GM12878 (cell line): ENCODE results near the gene ALDH1A3. TPM values are rescaled to one million over a fixed set of nuclear protein-coding genes. Genes with fewer than 3 reads are reported as not detected.

ENCODE experiments used
- BHLHE40 ChIP-seq, 2 experiments: fragments of 450-650 bp in 1 of 2; IDR thresholded peaks; 2 replicates each; pipeline ENCODE4 v1.6.1; 2011 to 2017; ENCODE audit warnings: low read depth in 2 of 2, borderline replicate concordance in 1 of 2, improper control_type of control experiment in 1 of 2, low read length in 1 of 2, mild to moderate bottlenecking in 1 of 2
- CTCF ChIP-seq, 3 experiments: IDR thresholded peaks in 2 of 3; conservative IDR thresholded peaks in 1 of 3; 2 replicates each; pipeline ENCODE4 v1.5.1; 2011; ENCODE audit warnings: low read depth in 3 of 3, low read length in 3 of 3, mild to moderate bottlenecking in 3 of 3, control low read depth in 2 of 3, moderate library complexity in 2 of 3, inconsistent platforms in 1 of 3, mixed read lengths in 1 of 3; ENCODE audit not compliant: control insufficient read depth in 2 of 3, insufficient read depth in 1 of 3; ENCODE audit errors: extremely low read depth in 1 of 3
- EGR1 ChIP-seq, 2 experiments: IDR thresholded peaks; 1 replicate in 1 of 2; 2 replicates in 1 of 2; pipeline ENCODE4 v1.6.1; 2011 to 2012; ENCODE audit warnings: low read depth in 2 of 2, low read length in 2 of 2, borderline replicate concordance in 1 of 2, mild to moderate bottlenecking in 1 of 2, moderate library complexity in 1 of 2
- JUNB ChIP-seq: IDR thresholded peaks from 2 replicates; pipeline ENCODE4 v1.6.1; 2016; ENCODE audit warnings: antibody characterized with exemption, mild to moderate bottlenecking
- MEF2A ChIP-seq: IDR thresholded peaks from 2 replicates; pipeline ENCODE4 v1.6.1; 2011; ENCODE audit warnings: low read depth, mild to moderate bottlenecking, low read length, moderate library complexity; ENCODE audit not compliant: insufficient read depth
- MTA2 ChIP-seq: fragments of 450-650 bp; IDR thresholded peaks from 2 replicates; pipeline ENCODE4 v1.6.1; 2016; ENCODE audit warnings: low read depth, mild to moderate bottlenecking, moderate library complexity
- NFIC ChIP-seq: IDR thresholded peaks from 2 replicates; pipeline ENCODE4 v1.6.1; 2012; ENCODE audit warnings: low read depth, mild to moderate bottlenecking, inconsistent platforms, low read length, moderate library complexity
- POU2F2 ChIP-seq: IDR thresholded peaks from 3 replicates; pipeline ENCODE4 v1.6.1; 2011; ENCODE audit warnings: low read depth, mild to moderate bottlenecking, low read length, borderline replicate concordance
- RAD51 ChIP-seq: fragments of 450-650 bp; IDR thresholded peaks from 2 replicates; pipeline ENCODE4 v1.6.1; 2016; ENCODE audit warnings: moderate library complexity, mild to moderate bottlenecking, inconsistent platforms
- RUNX3 ChIP-seq: IDR thresholded peaks from 2 replicates; pipeline ENCODE4 v1.6.1; 2012; ENCODE audit warnings: low read length, inconsistent platforms
- SIX5 ChIP-seq: IDR thresholded peaks from 2 replicates; pipeline ENCODE4 v1.6.1; 2011; ENCODE audit warnings: mild to moderate bottlenecking, low read depth, low read length, moderate library complexity; ENCODE audit not compliant: severe bottlenecking
- SKIL ChIP-seq: fragments of 450-650 bp; IDR thresholded peaks from 2 replicates; pipeline ENCODE4 v1.6.1; 2017; ENCODE audit warnings: mild to moderate bottlenecking, low read depth, inconsistent platforms; ENCODE audit not compliant: poor library complexity, severe bottlenecking
- SMAD5 ChIP-seq: IDR thresholded peaks from 2 replicates; pipeline ENCODE4 v1.6.1; 2016; ENCODE audit warnings: antibody characterized with exemption, low read depth
- SMC3 ChIP-seq: IDR thresholded peaks from 2 replicates; pipeline ENCODE4 v1.6.1; 2011; ENCODE audit warnings: low read length, improper control_type of control experiment, borderline replicate concordance
- ZNF24 ChIP-seq: fragments of 450-650 bp; IDR thresholded peaks from 2 replicates; pipeline ENCODE4 v1.6.1; 2017; ENCODE audit warnings: antibody characterized with exemption, mild to moderate bottlenecking
- ZNF687 ChIP-seq: fragments of 450-650 bp; IDR thresholded peaks from 2 replicates; pipeline ENCODE4 v1.6.1; 2017; ENCODE audit warnings: mild to moderate bottlenecking, moderate library complexity
- polyA plus RNA-seq, 11 experiments: library from polyadenylated mRNA; depleted of rRNA in 4 of 11; unstranded in 6 of 11; stranded (reverse) in 5 of 11; fragments of >200 nt; fragmentation: Nextera tagmentation in 4 of 11; fragmentation: Illumina TruSeq in 1 of 11; extraction: Ambion mirVana in 4 of 11; extraction: Trizol in 1 of 11; gene quantifications; 1 replicate in 1 of 11; 2 replicates in 10 of 11; pipeline versions ENCODE4 v1.2.1 to v1.2.3, GENCODE V29; 2011 to 2016; ENCODE audit warnings: inconsistent platforms in 2 of 11, missing spikeins in 2 of 11, low read depth in 1 of 11
- total RNA-seq, 4 experiments: library from RNA; depleted of rRNA in 3 of 4; stranded (reverse); fragments of >200 nt in 3 of 4; fragmentation: Illumina TruSeq in 1 of 4; extraction: Trizol in 1 of 4; gene quantifications; 2 replicates each; pipeline versions ENCODE4 v1.2.1 to v1.2.3, GENCODE V29; 2013 to 2021

ALDH1A3 gene
- total and polyA plus RNA-seq, 10 of the 15 experiments (the other 5 are each of a cell fraction or from before 2014, with no cell fraction given), result 0.06 to 0.69 (median 0.18) TPM

GRCh38 chr15:100919481-100920405 lies 40.1 kb downstream of the ALDH1A3 start (continued):
- TF ChIP-seq BHLHE40 (IDR thresholded peaks at IDR 0.05; ENCODE audit: borderline replicate concordance in 1 of 2, low read depth in 2 of 2, low read length in 1 of 2) (peak in 1 of 2 experiments; percentile 67; a peak in 2 of 4 replicates), SMC3 (no peak), ZNF687 (no peak), MTA2 (no peak), POU2F2 (no peak), SIX5 (no peak), CTCF (IDR thresholded peaks at IDR 0.05 in 2 of 3, conservative IDR thresholded peaks at IDR 0.05 in 1 of 3; ENCODE audit: control insufficient read depth in 2 of 3, extremely low read depth in 1 of 3, insufficient read depth in 1 of 3, low read depth in 3 of 3, low read length in 3 of 3) (0 out of 6 replicates have a peak, but pooled peaks of 1 of the 3 experiments have one; percentile 3), NFIC (no peak), RAD51 (no peak), RUNX3 (no peak), EGR1 (IDR thresholded peaks at IDR 0.05; ENCODE audit: borderline replicate concordance in 1 of 2, low read depth in 2 of 2, low read length in 2 of 2) (no peak), SMAD5 (no peak), MEF2A (no peak), JUNB (no peak), ZNF24 (no peak), SKIL (no peak)
